ENCODE measurements around the gene KCNC3. TPM values are rescaled to one million over a fixed set of nuclear protein-coding genes. Genes with fewer than 3 reads are reported as not detected.

Gene KCNC3
- total RNA-seq, 1 donor from 2014 or later: 19.2 TPM

- no peaks in the 10 kb centered on the region for H3K36me3 Mint-ChIP-seq (ENCODE audit: low read depth)
- H3K27me3 Mint-ChIP-seq (ENCODE audit: low read depth): peaks cover 8% of the 10 kb centered on the region
- no peak overlapping the region for H3K4me3 Mint-ChIP-seq (ENCODE audit: low read depth)
- no peak for DNase-seq (ENCODE audit: low spot score)
- peaks cover 23% of the 10 kb centered on the region for H3K9me3 Mint-ChIP-seq
- no peak overlapping the region for H3K27ac Mint-ChIP-seq
- H3K4me1 Mint-ChIP-seq (ENCODE audit: low read depth): no peaks in the 10 kb centered on the region
- intact Hi-C loops (cut with micrococcal nuclease): no loop called here
Observed at GRCh38 chr19:50286443-50286842, 42.7 kb downstream of the KCNC3 start.

- peaks cover 7% of the 10 kb centered on the region for H3K27me3 Mint-ChIP-seq (ENCODE audit: low read depth)
- H3K4me3 Mint-ChIP-seq (ENCODE audit: low read depth): no peak overlapping the region
- no peak overlapping the region for H3K27ac Mint-ChIP-seq
- no peaks in the 10 kb centered on the region for H3K36me3 Mint-ChIP-seq (ENCODE audit: low read depth)
- no peak for DNase-seq (ENCODE audit: low spot score)
- H3K4me1 Mint-ChIP-seq (ENCODE audit: low read depth): no peaks in the 10 kb centered on the region
- H3K9me3 Mint-ChIP-seq: peaks cover 23% of the 10 kb centered on the region
- intact Hi-C loops (cut with micrococcal nuclease): no loop called here
Observed at GRCh38 chr19:50285833-50286232, 43.3 kb downstream of the KCNC3 start.

- Mint-ChIP-seq H3K27ac (no peak overlapping the region), H3K36me3 (ENCODE audit: low read depth) (no peaks in the 10 kb centered on the region), H3K4me1 (ENCODE audit: low read depth) (no peaks in the 10 kb centered on the region), H3K9me3 (peaks cover 16% of the 10 kb centered on the region), H3K4me3 (ENCODE audit: low read depth) (no peak overlapping the region), H3K27me3 (ENCODE audit: low read depth) (no peaks in the 10 kb centered on the region)
- intact Hi-C loops (cut with micrococcal nuclease): no loop called here
- DNase-seq (ENCODE audit: low spot score): no peak
Observed at GRCh38 chr19:50281491-50281890, 47.7 kb downstream of the KCNC3 start.

GRCh38 chr19:50280983-50281382, 48.2 kb downstream of the KCNC3 start:
- no peak for DNase-seq (ENCODE audit: low spot score)
- intact Hi-C loops (cut with micrococcal nuclease): no loop called here
- Mint-ChIP-seq H3K36me3 (ENCODE audit: low read depth) (no peaks in the 10 kb centered on the region), H3K27ac (no peak overlapping the region), H3K4me1 (ENCODE audit: low read depth) (no peaks in the 10 kb centered on the region), H3K27me3 (ENCODE audit: low read depth) (no peaks in the 10 kb centered on the region), H3K9me3 (peaks cover 11% of the 10 kb centered on the region), H3K4me3 (ENCODE audit: low read depth) (no peak overlapping the region)

GRCh38 chr19:50280074-50280473, 49.1 kb downstream of the KCNC3 start:
- H3K27ac Mint-ChIP-seq: no peak overlapping the region
- H3K27me3 Mint-ChIP-seq (ENCODE audit: low read depth): no peaks in the 10 kb centered on the region
- intact Hi-C loops (cut with micrococcal nuclease): no loop called here
- no peaks in the 10 kb centered on the region for H3K36me3 Mint-ChIP-seq (ENCODE audit: low read depth)
- DNase-seq (ENCODE audit: low spot score): no peak
- no peaks in the 10 kb centered on the region for H3K4me1 Mint-ChIP-seq (ENCODE audit: low read depth)
- H3K9me3 Mint-ChIP-seq: peaks cover 4% of the 10 kb centered on the region
- H3K4me3 Mint-ChIP-seq (ENCODE audit: low read depth): no peak overlapping the region

- no peaks in the 10 kb centered on the region for H3K9me3 Mint-ChIP-seq
- intact Hi-C loops (cut with micrococcal nuclease): no loop called here
- no peaks in the 10 kb centered on the region for H3K4me1 Mint-ChIP-seq (ENCODE audit: low read depth)
- H3K36me3 Mint-ChIP-seq (ENCODE audit: low read depth): no peaks in the 10 kb centered on the region
- H3K4me3 Mint-ChIP-seq (ENCODE audit: low read depth): no peak overlapping the region
- H3K27me3 Mint-ChIP-seq (ENCODE audit: low read depth): no peaks in the 10 kb centered on the region
- no peak overlapping the region for H3K27ac Mint-ChIP-seq
- DNase-seq (ENCODE audit: low spot score): no peak
Observed at GRCh38 chr19:50277966-50278580, 51.1 kb downstream of the KCNC3 start.

GRCh38 chr19:50276370-50277063, 52.7 kb downstream of the KCNC3 start:
- Mint-ChIP-seq H3K4me3 (ENCODE audit: low read depth) (no peak overlapping the region), H3K27ac (no peak overlapping the region), H3K9me3 (no peaks in the 10 kb centered on the region), H3K27me3 (ENCODE audit: low read depth) (no peaks in the 10 kb centered on the region), H3K4me1 (ENCODE audit: low read depth) (no peaks in the 10 kb centered on the region), H3K36me3 (ENCODE audit: low read depth) (no peaks in the 10 kb centered on the region)
- no peak for DNase-seq (ENCODE audit: low spot score)
- intact Hi-C loops (cut with micrococcal nuclease): no loop called here

- Mint-ChIP-seq H3K36me3 (ENCODE audit: low read depth) (no peaks in the 10 kb centered on the region), H3K27me3 (ENCODE audit: low read depth) (no peaks in the 10 kb centered on the region), H3K9me3 (no peaks in the 10 kb centered on the region), H3K4me3 (ENCODE audit: low read depth) (no peak overlapping the region), H3K27ac (no peak overlapping the region), H3K4me1 (ENCODE audit: low read depth) (no peaks in the 10 kb centered on the region)
- intact Hi-C loops (cut with micrococcal nuclease): no loop called here
- no peak for DNase-seq (ENCODE audit: low spot score)
Observed at GRCh38 chr19:50275577-50276368, 53.4 kb downstream of the KCNC3 start.

GRCh38 chr19:50273821-50274220, 55.4 kb downstream of the KCNC3 start:
- no peak for DNase-seq (ENCODE audit: low spot score)

GRCh38 chr19:50272263-50272897, 56.8 kb downstream of the KCNC3 start:
- no peaks in the 10 kb centered on the region for H3K9me3 Mint-ChIP-seq
- intact Hi-C loops (cut with micrococcal nuclease): no loop called here
- H3K27ac Mint-ChIP-seq: no peak overlapping the region
- H3K36me3 Mint-ChIP-seq (ENCODE audit: low read depth): no peaks in the 10 kb centered on the region
- no peaks in the 10 kb centered on the region for H3K27me3 Mint-ChIP-seq (ENCODE audit: low read depth)
- H3K4me1 Mint-ChIP-seq (ENCODE audit: low read depth): no peaks in the 10 kb centered on the region
- DNase-seq (ENCODE audit: low spot score): no peak
- H3K4me3 Mint-ChIP-seq (ENCODE audit: low read depth): no peak overlapping the region

More at GRCh38 chr19:50273821-50274220, 55.4 kb downstream of the KCNC3 start:
- H3K27me3 Mint-ChIP-seq (ENCODE audit: low read depth): no peaks in the 10 kb centered on the region
- H3K9me3 Mint-ChIP-seq: no peaks in the 10 kb centered on the region
- intact Hi-C loops (cut with micrococcal nuclease): no loop called here
- no peak overlapping the region for H3K27ac Mint-ChIP-seq
- no peaks in the 10 kb centered on the region for H3K36me3 Mint-ChIP-seq (ENCODE audit: low read depth)
- H3K4me3 Mint-ChIP-seq (ENCODE audit: low read depth): no peak overlapping the region
- no peaks in the 10 kb centered on the region for H3K4me1 Mint-ChIP-seq (ENCODE audit: low read depth)

- no peaks in the 10 kb centered on the region for H3K9me3 Mint-ChIP-seq
- H3K4me1 Mint-ChIP-seq (ENCODE audit: low read depth): no peaks in the 10 kb centered on the region
- no peak overlapping the region for H3K4me3 Mint-ChIP-seq (ENCODE audit: low read depth)
- H3K27ac Mint-ChIP-seq: no peak overlapping the region
- H3K36me3 Mint-ChIP-seq (ENCODE audit: low read depth): no peaks in the 10 kb centered on the region
- intact Hi-C loops (cut with micrococcal nuclease): no loop called here
- no peak for DNase-seq (ENCODE audit: low spot score)
- no peaks in the 10 kb centered on the region for H3K27me3 Mint-ChIP-seq (ENCODE audit: low read depth)
Observed at GRCh38 chr19:50269653-50270052, 59.5 kb downstream of the KCNC3 start.

- Mint-ChIP-seq H3K27me3 (ENCODE audit: low read depth) (no peaks in the 10 kb centered on the region), H3K36me3 (ENCODE audit: low read depth) (no peaks in the 10 kb centered on the region), H3K27ac (no peak overlapping the region), H3K9me3 (no peaks in the 10 kb centered on the region), H3K4me1 (ENCODE audit: low read depth) (no peaks in the 10 kb centered on the region), H3K4me3 (ENCODE audit: low read depth) (no peak overlapping the region)
- intact Hi-C loops (cut with micrococcal nuclease): no loop called here
- no peak for DNase-seq (ENCODE audit: low spot score)
Observed at GRCh38 chr19:50268501-50268900, 60.7 kb downstream of the KCNC3 start.

- no peaks in the 10 kb centered on the region for H3K27me3 Mint-ChIP-seq (ENCODE audit: low read depth)
- no peak overlapping the region for H3K4me3 Mint-ChIP-seq (ENCODE audit: low read depth)
- intact Hi-C loops (cut with micrococcal nuclease): no loop called here
- H3K9me3 Mint-ChIP-seq: no peaks in the 10 kb centered on the region
- H3K27ac Mint-ChIP-seq: no peak overlapping the region
- DNase-seq (ENCODE audit: low spot score): no peak
- H3K36me3 Mint-ChIP-seq (ENCODE audit: low read depth): no peaks in the 10 kb centered on the region
- H3K4me1 Mint-ChIP-seq (ENCODE audit: low read depth): no peaks in the 10 kb centered on the region
Observed at GRCh38 chr19:50268041-50268440, 61.1 kb downstream of the KCNC3 start.
